Measurements from ENCODE around the gene HOXA7.

The HOXA7 gene

DNA sequence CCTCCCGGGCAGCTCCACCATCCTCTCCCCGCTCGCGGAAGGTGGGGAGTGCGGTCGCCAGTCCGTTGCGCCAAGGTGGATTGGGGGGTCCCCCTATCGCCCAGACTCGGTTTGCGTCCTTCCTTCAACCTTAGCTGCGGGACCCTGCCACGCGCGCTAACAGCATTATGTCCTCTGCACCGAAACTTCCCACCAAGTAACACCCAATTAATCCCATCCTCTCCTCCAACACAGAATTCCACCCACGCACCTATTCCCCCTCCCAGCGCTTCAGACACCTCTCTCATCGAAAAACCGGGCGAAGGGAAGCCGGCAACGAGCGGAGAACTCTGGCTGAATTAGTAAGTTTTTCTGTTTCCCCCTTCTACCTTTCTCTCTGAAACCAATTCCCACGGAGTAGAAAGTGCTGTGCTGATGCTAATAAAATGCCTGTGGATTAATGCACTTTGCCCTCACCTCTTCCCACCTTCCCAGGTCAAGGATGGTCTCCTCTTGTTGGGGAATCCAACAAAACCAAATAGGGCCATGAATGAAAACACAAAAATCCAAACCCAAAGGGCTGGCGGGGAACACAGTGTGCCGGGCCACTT lies 5.0 kb downstream of the HOXA7 start:
- H3K27ac ChIP-seq, result peak overlapping the region; percentile 99
- no peak for TF ChIP-seq ZFX (IDR thresholded peaks at IDR 0.05; ENCODE audit: borderline replicate concordance)
- TF ChIP-seq CTCF (IDR thresholded peaks at IDR 0.05), result no peak

DNA sequence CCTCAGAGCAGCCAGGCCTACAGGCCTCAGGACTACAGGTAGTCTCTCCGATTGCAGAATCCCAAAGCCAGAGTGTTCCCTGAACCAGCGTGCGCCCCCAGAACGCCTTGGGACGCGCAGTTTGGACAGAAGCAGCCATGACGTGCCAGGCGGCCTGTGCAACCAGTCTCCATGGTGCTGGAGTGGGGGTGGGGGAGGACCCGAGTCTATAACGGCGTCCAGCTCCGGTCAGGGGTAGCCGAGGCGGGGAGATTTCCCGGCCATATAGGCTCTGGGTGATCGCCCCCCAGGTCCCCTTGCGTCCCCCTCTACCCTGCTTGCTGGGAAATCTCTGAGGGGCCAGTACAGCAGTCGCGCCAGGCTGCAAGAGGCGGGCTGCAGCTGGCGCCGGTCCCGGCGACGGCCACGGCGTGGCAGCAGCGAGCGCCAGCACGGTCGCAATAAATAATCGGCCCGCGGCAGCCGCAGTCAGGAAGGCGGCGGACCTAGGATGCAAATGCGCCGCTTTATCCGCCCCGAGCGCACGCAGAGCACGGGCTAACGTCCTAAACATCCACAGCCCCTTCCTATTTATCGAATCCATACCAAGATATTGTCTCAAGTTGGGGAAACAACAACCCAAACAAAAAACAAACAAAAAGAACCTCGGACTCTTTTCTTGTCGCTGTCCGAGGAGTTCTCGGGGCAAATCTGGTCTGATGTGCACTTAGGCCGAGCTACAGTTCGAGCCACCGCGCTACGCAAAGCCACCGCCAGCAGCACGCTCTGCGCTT lies 5.7 kb downstream of the HOXA7 start:
- H3K27ac ChIP-seq, result peak overlapping the region; percentile 99
- TF ChIP-seq CTCF (IDR thresholded peaks at IDR 0.05) (peak; percentile 100), ZFX (IDR thresholded peaks at IDR 0.05; ENCODE audit: borderline replicate concordance) (no peak)

DNA sequence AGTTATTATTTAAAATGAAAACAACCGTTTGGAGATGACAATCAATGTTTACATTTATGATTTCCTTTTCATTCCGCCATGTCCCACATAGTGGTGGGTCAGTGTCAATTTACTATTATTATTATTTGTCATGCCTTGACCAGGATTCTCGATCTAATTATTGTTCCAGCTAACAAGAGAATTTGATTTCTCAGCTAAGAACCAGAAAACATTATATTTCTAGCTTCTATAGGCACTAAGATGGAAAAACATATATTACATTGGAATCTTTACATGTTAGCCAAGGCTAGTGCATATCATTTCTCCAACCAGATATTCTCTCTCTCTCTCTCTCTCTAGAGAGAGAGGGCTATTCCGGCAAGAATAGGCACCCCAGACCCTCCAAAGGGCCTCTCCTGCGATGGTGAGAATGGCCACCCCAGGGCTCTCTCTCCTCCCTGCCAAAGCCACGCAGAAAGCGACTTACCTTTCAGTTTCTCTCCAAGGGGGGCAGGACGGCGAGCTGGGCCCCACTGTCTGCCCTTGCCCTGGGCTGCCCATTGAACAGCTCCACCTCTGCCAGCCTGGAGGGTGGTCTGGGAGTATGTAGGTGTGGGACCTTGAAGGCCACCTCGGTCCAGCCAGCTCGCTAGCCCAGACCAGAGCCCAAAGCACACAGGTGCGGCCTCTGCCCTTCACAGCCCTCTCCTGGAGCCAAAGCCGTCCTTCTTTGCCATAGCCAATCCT lies 6.5 kb downstream of the HOXA7 start:
- peak overlapping the region; percentile 99 for H3K27ac ChIP-seq
- TF ChIP-seq CTCF (IDR thresholded peaks at IDR 0.05) (no peak), ZFX (IDR thresholded peaks at IDR 0.05; ENCODE audit: borderline replicate concordance) (no peak)

GRCh38 chr7:27148756-27149641 lies 7.5 kb downstream of the HOXA7 start:
- no peak for TF ChIP-seq CTCF (IDR thresholded peaks at IDR 0.05)
- no peak for TF ChIP-seq ZFX (IDR thresholded peaks at IDR 0.05; ENCODE audit: borderline replicate concordance)
- no peak overlapping the region for H3K27ac ChIP-seq

DNA sequence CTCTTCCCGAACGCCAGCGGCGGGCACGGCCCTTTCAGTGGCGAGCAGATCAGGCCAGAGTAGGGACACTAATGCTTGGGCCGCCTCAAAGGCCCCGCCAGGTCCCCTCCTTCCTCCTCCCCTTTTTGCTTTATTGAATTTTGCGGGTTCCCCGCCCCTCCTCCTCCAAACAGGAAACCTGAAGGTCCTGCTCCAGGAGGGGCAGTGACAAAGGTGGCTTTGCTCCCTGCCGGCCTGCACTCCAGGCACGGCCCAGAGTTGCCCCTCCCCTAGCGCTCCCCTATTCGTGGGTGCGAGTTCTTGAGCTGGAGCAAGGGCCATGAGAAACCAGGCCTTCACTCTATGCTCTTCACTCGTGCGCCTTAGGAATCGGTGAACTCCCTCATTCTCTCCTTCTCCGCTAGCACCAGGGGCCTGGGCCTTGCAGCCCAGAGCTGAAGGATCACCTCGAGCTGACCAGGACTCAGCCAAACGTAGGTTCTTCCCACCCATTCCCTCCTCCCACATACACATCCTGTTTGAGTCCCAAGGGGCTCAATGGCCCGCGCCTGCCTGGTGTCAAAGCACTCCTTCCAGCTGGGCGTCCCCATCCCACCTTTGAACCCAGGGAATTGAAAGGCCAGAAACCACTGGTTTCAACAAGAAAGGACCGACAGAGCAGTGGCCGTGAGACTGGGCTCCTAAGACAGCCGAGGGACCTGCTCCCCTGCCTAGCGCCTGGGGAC lies 8.3 kb downstream of the HOXA7 start:
- no peak overlapping the region for H3K27ac ChIP-seq
- TF ChIP-seq CTCF (IDR thresholded peaks at IDR 0.05) (no peak), ZFX (IDR thresholded peaks at IDR 0.05; ENCODE audit: borderline replicate concordance) (no peak)

DNA sequence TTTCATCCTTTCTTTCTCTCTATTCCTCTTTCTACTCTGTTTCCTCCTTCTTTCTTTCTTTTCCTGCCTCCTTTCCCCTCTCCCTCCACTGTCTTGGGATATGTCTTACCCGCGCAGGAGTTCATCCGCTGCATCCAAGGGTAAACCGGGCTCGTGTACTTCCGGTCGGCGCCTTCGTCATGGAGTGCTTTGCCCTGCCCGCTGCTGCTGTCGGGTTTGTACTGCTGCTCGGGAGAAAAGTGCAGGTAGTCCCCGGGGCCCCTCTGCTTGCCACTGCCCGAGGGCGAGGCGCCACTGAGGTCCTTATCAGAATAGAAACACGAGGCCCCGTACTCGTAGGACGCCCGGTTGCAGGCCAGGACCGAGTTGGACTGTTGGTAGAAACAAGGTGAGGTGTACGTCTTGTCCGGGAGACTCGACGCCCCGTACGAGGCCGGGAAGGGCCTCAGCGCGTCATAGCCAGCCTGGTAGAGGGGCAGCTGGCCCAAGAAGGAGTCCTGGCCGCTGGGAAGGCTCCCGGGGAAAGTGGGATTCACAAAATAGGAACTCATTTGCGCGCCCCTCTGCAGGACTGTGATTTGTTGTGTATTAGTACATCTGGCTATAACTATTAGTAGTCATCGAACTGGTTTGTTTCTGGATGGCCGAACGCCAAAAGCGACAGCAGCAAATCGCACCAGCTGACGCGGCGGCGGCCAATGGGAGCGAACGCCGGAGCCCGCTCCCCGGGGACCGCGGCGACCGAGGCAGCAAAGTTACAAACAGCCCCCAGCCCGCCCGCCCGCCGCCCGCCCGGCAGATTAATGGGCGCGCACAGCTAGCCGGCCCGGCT lies 9.1 kb downstream of the HOXA7 start, which contains the start of gene HOXA6:
HOXA6 (minus strand) TSS at position 576 of the 832 bp plus-strand sequence; CDS start at position 551, 25 bp downstream.
- TF ChIP-seq CTCF (IDR thresholded peaks at IDR 0.05) (no peak), ZFX (IDR thresholded peaks at IDR 0.05; ENCODE audit: borderline replicate concordance) (no peak)
- no peak within 1 kb of the TSS for H3K27ac ChIP-seq
